ACC112 (cell line): ENCODE measurements around the gene TIMP3.

Experiments used
- H2AFZ ChIP-seq: fragments of 200-600 bp; sonication (generic); one replicate; pipeline ENCODE4 v1.6.0; 2017; ENCODE audit warnings: antibody characterized with exemption, low read length; ENCODE audit not compliant: unreplicated experiment
- H3K27ac ChIP-seq: fragments of 200-600 bp; sonication (generic); 2 replicates; pipeline ENCODE4 v1.5.1; 2014; ENCODE audit warnings: low read depth, mild to moderate bottlenecking, antibody characterized with exemption, low read length, moderate library complexity
- H3K27me3 ChIP-seq: fragments of 200-600 bp; sonication (generic); 2 replicates; pipeline ENCODE4 v1.6.1; 2014; ENCODE audit warnings: mild to moderate bottlenecking, antibody characterized with exemption, low read length, moderate library complexity, mixed read lengths; ENCODE audit not compliant: insufficient read depth
- H3K36me3 ChIP-seq: fragments of 200-600 bp; sonication (generic); 2 replicates; pipeline ENCODE4 v1.6.1; 2016; ENCODE audit warnings: mild to moderate bottlenecking, antibody characterized with exemption, low read length, moderate library complexity, mixed read lengths; ENCODE audit not compliant: insufficient read depth
- H3K4me1 ChIP-seq: fragments of 200-600 bp; sonication (generic); one replicate; pipeline ENCODE4 v1.6.1; 2016; ENCODE audit warnings: low read length, mixed read lengths; ENCODE audit not compliant: insufficient read depth, unreplicated experiment, control insufficient read depth
- H3K4me3 ChIP-seq: fragments of 200-600 bp; sonication (generic); 2 replicates; pipeline ENCODE4 v1.5.1; 2014; ENCODE audit warnings: mild to moderate bottlenecking, low read depth, low read length
- H3K79me2 ChIP-seq: fragments of 200-600 bp; sonication (generic); one replicate; pipeline ENCODE4 v1.6.0; 2016; ENCODE audit warnings: low read length; ENCODE audit not compliant: control insufficient read depth, unreplicated experiment, insufficient read depth

Gene TIMP3

GRCh38 chr22:32858121-32858703 is 56.7 kb downstream of the TIMP3 start:
- Histone ChIP-seq H3K36me3 (no peaks in the 10 kb centered on the region), H3K27me3 (no peaks in the 10 kb centered on the region), H3K79me2 (no peaks in the 10 kb centered on the region), H3K4me1 (no peaks in the 10 kb centered on the region), H3K4me3 (no peak overlapping the region), H2AFZ (no peak overlapping the region), H3K27ac (no peak overlapping the region)

- H3K27me3 ChIP-seq, result no peaks in the 10 kb centered on the region
- no peak overlapping the region for H3K4me3 ChIP-seq
- no peaks in the 10 kb centered on the region for H3K4me1 ChIP-seq
- no peak overlapping the region for H3K27ac ChIP-seq
- no peaks in the 10 kb centered on the region for H3K79me2 ChIP-seq
- no peak overlapping the region for H2AFZ ChIP-seq
- H3K36me3 ChIP-seq, result no peaks in the 10 kb centered on the region
These were observed 57.5 kb downstream of the TIMP3 start for GRCh38 chr22:32858957-32859356.

GRCh38 chr22:32859743-32860142 is 58.2 kb downstream of the TIMP3 start:
- no peaks in the 10 kb centered on the region for H3K36me3 ChIP-seq
- no peak overlapping the region for H2AFZ ChIP-seq
- H3K27me3 ChIP-seq, result no peaks in the 10 kb centered on the region
- H3K4me1 ChIP-seq, result no peaks in the 10 kb centered on the region
- H3K79me2 ChIP-seq, result no peaks in the 10 kb centered on the region
- no peak overlapping the region for H3K27ac ChIP-seq
- H3K4me3 ChIP-seq, result no peak overlapping the region

GRCh38 chr22:32861330-32861729 is 59.8 kb downstream of the TIMP3 start:
- no peaks in the 10 kb centered on the region for H3K36me3 ChIP-seq
- no peaks in the 10 kb centered on the region for H3K27me3 ChIP-seq
- no peaks in the 10 kb centered on the region for H3K4me1 ChIP-seq
- H3K4me3 ChIP-seq, result no peak overlapping the region
- H2AFZ ChIP-seq, result no peak overlapping the region
- no peak overlapping the region for H3K27ac ChIP-seq
- H3K79me2 ChIP-seq, result no peaks in the 10 kb centered on the region

DNA sequence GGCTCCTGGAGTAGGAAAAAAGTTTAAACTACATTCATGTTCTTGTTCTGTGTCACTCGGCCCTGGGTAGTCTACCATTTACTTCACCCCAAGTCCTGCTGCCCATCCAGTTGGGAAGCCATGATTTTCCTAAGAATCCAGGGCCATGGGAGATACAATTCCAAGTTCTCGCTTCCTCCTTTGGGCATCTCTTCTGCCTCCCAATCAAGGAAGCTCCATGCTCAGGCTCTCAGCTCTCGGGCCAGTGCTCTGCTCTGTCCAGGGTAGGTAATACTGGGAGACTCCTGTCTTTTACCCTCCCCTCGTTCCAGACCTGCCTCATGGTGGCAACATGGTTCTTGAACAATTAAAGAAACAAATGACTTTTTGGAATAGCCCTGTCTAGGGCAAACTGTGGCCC is 60.6 kb downstream of the TIMP3 start:
- no peak overlapping the region for H3K27ac ChIP-seq
- H3K36me3 ChIP-seq, result no peaks in the 10 kb centered on the region
- H3K27me3 ChIP-seq, result no peaks in the 10 kb centered on the region
- no peaks in the 10 kb centered on the region for H3K79me2 ChIP-seq
- no peak overlapping the region for H2AFZ ChIP-seq
- H3K4me1 ChIP-seq, result no peaks in the 10 kb centered on the region
- H3K4me3 ChIP-seq, result no peak overlapping the region

GRCh38 chr22:32862936-32863661 is 61.6 kb downstream of the TIMP3 start:
- H3K27ac ChIP-seq, result no peak overlapping the region
- no peak overlapping the region for H2AFZ ChIP-seq
- H3K4me3 ChIP-seq, result no peak overlapping the region
- H3K27me3 ChIP-seq, result no peaks in the 10 kb centered on the region
- no peaks in the 10 kb centered on the region for H3K4me1 ChIP-seq
- no peaks in the 10 kb centered on the region for H3K36me3 ChIP-seq
- no peaks in the 10 kb centered on the region for H3K79me2 ChIP-seq

DNA sequence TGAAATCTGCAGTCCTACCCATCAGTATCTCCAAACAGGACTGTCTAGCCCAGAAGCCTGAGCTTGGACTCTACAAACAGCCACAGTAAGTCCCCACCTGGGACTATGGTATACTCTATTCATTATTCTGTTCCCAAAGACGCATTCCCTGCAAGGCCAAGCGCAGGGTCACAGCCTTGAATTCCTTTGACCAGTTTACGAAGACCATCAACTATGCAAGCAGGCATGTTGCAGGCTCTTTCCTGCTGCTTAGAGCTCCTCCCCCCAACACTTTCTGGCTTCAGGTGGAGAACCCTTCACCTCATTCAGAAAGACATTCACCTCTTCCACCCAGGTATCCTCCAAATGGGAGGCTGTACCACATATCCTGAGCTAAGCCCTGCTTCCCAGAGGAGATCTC is 62.5 kb downstream of the TIMP3 start:
- H3K27ac ChIP-seq, result no peak overlapping the region
- H3K36me3 ChIP-seq, result no peaks in the 10 kb centered on the region
- no peak overlapping the region for H2AFZ ChIP-seq
- no peaks in the 10 kb centered on the region for H3K27me3 ChIP-seq
- no peaks in the 10 kb centered on the region for H3K79me2 ChIP-seq
- H3K4me1 ChIP-seq, result no peaks in the 10 kb centered on the region
- H3K4me3 ChIP-seq, result no peak overlapping the region

DNA sequence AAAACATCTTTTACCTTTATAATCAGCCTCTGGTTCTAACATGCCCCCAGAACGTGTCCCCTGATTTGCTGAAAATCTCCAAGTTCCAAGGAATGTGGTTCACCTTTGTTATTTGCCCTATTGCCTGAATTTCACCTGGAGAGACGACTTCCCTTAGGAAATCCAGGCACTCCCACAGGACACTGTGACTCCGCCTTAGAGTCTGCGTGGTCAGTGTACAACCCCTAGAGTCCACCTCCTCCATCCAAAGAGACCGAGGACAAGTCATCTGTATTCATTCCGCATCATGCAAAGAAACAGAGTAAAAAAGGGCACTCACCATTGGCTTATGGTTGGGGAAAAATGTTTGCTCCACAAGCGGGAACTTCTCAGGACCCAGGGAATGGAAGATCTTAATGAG is 63.1 kb downstream of the TIMP3 start:
- Histone ChIP-seq H3K4me3 (no peak overlapping the region), H3K27ac (no peak overlapping the region), H2AFZ (no peak overlapping the region), H3K36me3 (no peaks in the 10 kb centered on the region), H3K4me1 (no peaks in the 10 kb centered on the region), H3K79me2 (no peaks in the 10 kb centered on the region), H3K27me3 (no peaks in the 10 kb centered on the region)

DNA sequence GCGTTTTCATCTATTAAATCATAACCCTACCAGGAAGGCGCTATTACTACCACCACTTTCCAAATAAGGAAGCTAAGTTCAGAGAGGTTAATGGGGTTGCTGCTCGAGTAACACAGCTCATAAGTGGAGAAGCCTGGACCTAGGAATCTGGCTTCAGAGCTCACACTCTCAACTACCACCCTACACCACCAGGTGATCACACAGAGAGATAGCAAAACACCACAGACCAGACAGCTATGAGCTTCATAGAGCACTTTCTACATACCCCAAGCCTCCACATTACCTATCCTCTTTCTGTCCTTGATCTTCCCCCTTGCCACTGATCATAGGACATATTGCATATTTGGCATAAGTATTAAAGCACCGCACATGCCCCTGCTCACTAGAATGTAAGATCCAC is 65.4 kb downstream of the TIMP3 start:
- H3K4me3 ChIP-seq, result no peak overlapping the region
- no peaks in the 10 kb centered on the region for H3K36me3 ChIP-seq
- H3K79me2 ChIP-seq, result no peaks in the 10 kb centered on the region
- no peaks in the 10 kb centered on the region for H3K27me3 ChIP-seq
- no peaks in the 10 kb centered on the region for H3K4me1 ChIP-seq
- no peak overlapping the region for H2AFZ ChIP-seq
- no peak overlapping the region for H3K27ac ChIP-seq

DNA sequence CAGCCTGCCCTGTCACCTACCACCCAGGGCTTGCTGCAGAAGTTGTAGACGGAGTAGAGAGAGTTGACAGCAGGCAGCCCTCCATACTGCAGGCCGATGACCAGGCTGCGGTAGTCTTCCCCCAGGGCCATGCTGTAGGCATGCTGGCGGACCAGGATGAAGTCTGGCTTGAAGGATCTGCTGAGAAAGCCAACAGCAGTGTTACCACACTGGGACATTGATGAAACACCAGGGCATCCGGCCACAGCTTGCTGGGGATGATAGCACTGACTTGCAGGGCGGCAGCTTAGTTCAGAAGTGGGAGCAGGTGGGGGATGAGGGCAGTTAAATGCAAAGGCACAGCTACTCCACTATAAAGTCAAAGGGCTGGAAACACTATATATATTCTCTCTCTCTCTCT is 67.4 kb downstream of the TIMP3 start:
- Histone ChIP-seq H3K36me3 (no peaks in the 10 kb centered on the region), H3K4me1 (no peaks in the 10 kb centered on the region), H2AFZ (no peak overlapping the region), H3K27me3 (no peaks in the 10 kb centered on the region), H3K27ac (no peak overlapping the region), H3K4me3 (no peak overlapping the region), H3K79me2 (no peaks in the 10 kb centered on the region)

- no peaks in the 10 kb centered on the region for H3K27me3 ChIP-seq
- no peak overlapping the region for H3K27ac ChIP-seq
- no peaks in the 10 kb centered on the region for H3K79me2 ChIP-seq
- no peaks in the 10 kb centered on the region for H3K36me3 ChIP-seq
- H3K4me3 ChIP-seq, result no peak overlapping the region
- no peak overlapping the region for H2AFZ ChIP-seq
- H3K4me1 ChIP-seq, result no peaks in the 10 kb centered on the region
These were observed 69.0 kb downstream of the TIMP3 start for GRCh38 chr22:32870474-32870873.
